K562 (cell line): ENCODE data around the gene HMGA1. TPM values are rescaled to one million over a fixed set of nuclear protein-coding genes. Genes with fewer than 3 reads are reported as not detected.

ENCODE experiments used
- ARID2 ChIP-seq: fragments of 450-650 bp; IDR thresholded peaks from 2 replicates; pipeline ENCODE4 v1.6.1; 2017; ENCODE audit warnings: antibody characterized with exemption, mild to moderate bottlenecking
- ILK ChIP-seq: fragments of 450-650 bp; IDR thresholded peaks from 2 replicates; pipeline ENCODE4 v1.6.1; 2016; ENCODE audit warnings: missing genetic modification characterization, low read depth, mild to moderate bottlenecking, missing compliant biosample characterization, moderate library complexity, borderline replicate concordance
- KLF1 ChIP-seq: fragments of 450-650 bp; IDR thresholded peaks from 2 replicates; pipeline ENCODE4 v1.6.1; 2016; ENCODE audit warnings: missing genetic modification characterization, missing compliant biosample characterization
- L3MBTL2 ChIP-seq: fragments of 450-650 bp; IDR thresholded peaks from 2 replicates; pipeline ENCODE4 v1.6.1; 2016; ENCODE audit warnings: mild to moderate bottlenecking, moderate library complexity
- MYC ChIP-seq, 2 experiments: fragments of 250-450 bp in 1 of 2; sonication (Bioruptor Pico) in 1 of 2; IDR thresholded peaks; 2 replicates each; pipeline versions ENCODE4 v1.5.1 to v1.6.1; 2012 to 2021; ENCODE audit warnings: low read depth in 2 of 2, borderline replicate concordance in 1 of 2, improper control_type of control experiment in 1 of 2, low read length in 1 of 2, mild to moderate bottlenecking in 1 of 2, moderate library complexity in 1 of 2
- MYNN ChIP-seq, 2 experiments: sonication (generic); formaldehyde crosslinking in 1 of 2; IDR thresholded peaks; 2 replicates each; pipeline versions ENCODE4 v1.5.0 to v1.6.1; 2016 to 2020; ENCODE audit warnings: antibody characterized with exemption in 1 of 2, missing genetic modification reagents in 1 of 2
- NFATC3 ChIP-seq: fragments of 450-650 bp; IDR thresholded peaks from 2 replicates; pipeline ENCODE4 v1.6.1; 2017; ENCODE audit warnings: mild to moderate bottlenecking
- PYGO2 ChIP-seq: fragments of 450-650 bp; IDR thresholded peaks from 2 replicates; pipeline ENCODE4 v1.6.1; 2016; ENCODE audit warnings: mild to moderate bottlenecking, missing genetic modification characterization, moderate library complexity, missing compliant biosample characterization
- RBBP5 ChIP-seq: fragments of 200-600 bp; sonication (generic); IDR thresholded peaks from 2 replicates; pipeline ENCODE4 v1.6.1; 2012; ENCODE audit warnings: borderline replicate concordance, mild to moderate bottlenecking, low read length, control low read depth, inconsistent platforms; ENCODE audit not compliant: insufficient read depth, poor library complexity, severe bottlenecking
- SMAD1 ChIP-seq: fragments of 150-350 bp; IDR thresholded peaks from 2 replicates; pipeline ENCODE4 v1.6.1; 2014; ENCODE audit warnings: low read length, low read depth; ENCODE audit not compliant: partially characterized antibody
- SP1 ChIP-seq: sonication (generic); formaldehyde crosslinking; IDR thresholded peaks from 2 replicates; pipeline ENCODE4 v1.8.1; 2022; ENCODE audit warnings: mild to moderate bottlenecking, missing genetic modification reagents
- SRSF3 ChIP-seq: fragments of 200-400 bp; formaldehyde crosslinking; IDR thresholded peaks from 2 replicates; pipeline ENCODE4 v1.6.1; 2016; ENCODE audit warnings: mild to moderate bottlenecking, low read length, moderate library complexity; ENCODE audit not compliant: insufficient read depth
- YY1 ChIP-seq, 3 experiments: IDR thresholded peaks; 2 replicates each; pipeline ENCODE4 v1.6.1; 2011; ENCODE audit warnings: low read length in 2 of 3, mild to moderate bottlenecking in 2 of 3, moderate library complexity in 2 of 3, borderline replicate concordance in 1 of 3, control low read depth in 1 of 3, low read depth in 1 of 3; ENCODE audit not compliant: insufficient read depth in 3 of 3, insufficient replicate concordance in 2 of 3, control insufficient read depth in 1 of 3, insufficient read length in 1 of 3; ENCODE audit errors: extremely low read depth in 1 of 3
- ZKSCAN8 ChIP-seq: fragments of 200-800 bp; sonication (Bioruptor generic); IDR thresholded peaks from 2 replicates; pipeline ENCODE4 v1.6.1; 2016; ENCODE audit warnings: missing genetic modification characterization, missing compliant biosample characterization
- ZNF23 ChIP-seq: fragments of 250-450 bp; sonication (Bioruptor Pico); IDR thresholded peaks from 2 replicates; pipeline ENCODE4 v1.4.0; 2020; ENCODE audit warnings: mild to moderate bottlenecking
- ZNF263 ChIP-seq: sonication (generic); formaldehyde crosslinking; IDR thresholded peaks from 2 replicates; pipeline ENCODE4 v1.8.0; 2022; ENCODE audit warnings: mild to moderate bottlenecking, missing genetic modification reagents, borderline replicate concordance
- ZNF347 ChIP-seq: fragments of 450-650 bp; formaldehyde crosslinking; IDR thresholded peaks from 2 replicates; pipeline ENCODE4 v1.4.0; 2020; ENCODE audit warnings: low read depth, mild to moderate bottlenecking, moderate library complexity
- ZNF639 ChIP-seq, 2 experiments: fragments of 200-800 bp in 1 of 2; sonication (Bioruptor generic) in 1 of 2; sonication (generic) in 1 of 2; formaldehyde crosslinking in 1 of 2; IDR thresholded peaks in 1 of 2; conservative IDR thresholded peaks in 1 of 2; 2 replicates each; pipeline versions ENCODE4 v1.5.0 to v1.6.1; 2016 to 2020; ENCODE audit warnings: missing compliant biosample characterization in 1 of 2, missing genetic modification characterization in 1 of 2, missing genetic modification reagents in 1 of 2
- ZNF77 ChIP-seq: fragments of 250-450 bp; sonication (Bioruptor Pico); IDR thresholded peaks from 2 replicates; pipeline ENCODE4 v1.5.0; 2020
- polyA plus RNA-seq, 8 experiments: library from polyadenylated mRNA; depleted of rRNA in 4 of 8; stranded (reverse) in 5 of 8; unstranded in 3 of 8; fragments of >200 nt; fragmentation: Nextera tagmentation in 2 of 8; fragmentation: Illumina TruSeq in 1 of 8; extraction: Ambion mirVana in 2 of 8; extraction: Trizol in 1 of 8; gene quantifications; 2 replicates each; pipeline versions ENCODE4 v1.2.1 to v1.2.3, GENCODE V29; 2011 to 2014; ENCODE audit warnings: inconsistent platforms in 1 of 8, missing spikeins in 1 of 8
- total RNA-seq, 7 experiments: library from RNA; depleted of rRNA in 6 of 7; stranded (reverse); fragments of >200 nt in 6 of 7; fragmentation: Illumina TruSeq in 2 of 7; extraction: Trizol in 2 of 7; gene quantifications; 2 replicates each; pipeline versions ENCODE4 v1.2.1 to v1.2.3, GENCODE V29; 2011 to 2021; ENCODE audit warnings: low replicate concordance in 1 of 7
- TF ChIP-seq, protein P1 (sequence below), 3 experiments: IDR thresholded peaks in 2 of 3; conservative IDR thresholded peaks in 1 of 3; 2 replicates each; pipeline ENCODE4 v1.5.1; 2011 to 2012; ENCODE audit warnings: low read length in 3 of 3, mild to moderate bottlenecking in 3 of 3, control low read depth in 2 of 3, improper control_type of control experiment in 1 of 3, inconsistent platforms in 1 of 3, low read depth in 1 of 3, mixed read lengths in 1 of 3, moderate library complexity in 1 of 3; ENCODE audit not compliant: insufficient read depth in 2 of 3
- TF ChIP-seq, protein P2 (sequence below): fragments of 450-650 bp; formaldehyde crosslinking; IDR thresholded peaks from 2 replicates; pipeline ENCODE4 v1.4.0; 2020; ENCODE audit warnings: mild to moderate bottlenecking, moderate library complexity

HMGA1 gene
- total and polyA plus RNA-seq, 9 of the 15 experiments (the other 6 are each of a cell fraction or from before 2014, with no cell fraction given) = 27.8 to 1,947 (median 594) TPM

DNA sequence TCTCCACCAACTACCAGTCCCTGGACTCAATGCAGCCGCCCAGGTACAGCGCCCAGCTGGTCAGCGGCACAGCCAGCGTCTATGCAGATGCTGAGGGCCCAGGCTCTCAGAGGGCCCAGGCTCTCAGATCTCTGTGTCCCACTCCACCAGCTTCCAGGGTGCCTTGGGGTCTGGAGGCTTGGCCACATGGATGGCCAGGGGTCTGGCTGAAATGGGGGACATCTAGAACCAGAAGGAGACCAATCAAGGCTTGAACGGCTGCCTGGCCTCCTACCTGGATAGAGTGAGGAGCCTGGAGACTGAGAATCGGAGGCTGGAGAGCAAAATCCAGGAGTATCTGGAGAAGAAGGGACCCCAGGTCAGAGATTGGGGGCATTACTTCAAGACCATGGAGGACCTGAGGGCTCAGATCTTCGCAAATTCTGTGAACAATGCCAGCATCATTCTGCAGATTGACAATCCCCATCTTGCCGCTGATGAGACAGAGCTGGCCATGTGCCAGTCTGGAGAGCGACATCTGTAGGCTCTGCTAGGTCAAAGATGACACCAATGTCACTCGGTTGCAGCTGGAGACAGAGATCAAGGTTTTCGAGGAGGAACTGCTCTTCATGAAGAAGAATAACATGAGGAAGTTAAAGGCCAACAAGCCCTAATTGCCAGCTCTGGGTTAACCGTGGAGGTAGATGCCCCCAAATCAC is 46.7 kb upstream of the HMGA1 start (continued):
- TF ChIP-seq RBBP5 = no peak
- no peak for TF ChIP-seq ZNF639 (CRISPR knock-in tag; conservative IDR thresholded peaks at IDR 0.05 in 1 of 2, IDR thresholded peaks at IDR 0.05 in 1 of 2)
- no peak for TF ChIP-seq NFATC3
- no peak for TF ChIP-seq PYGO2 (tag)
- peak in 1 of 3 experiments; percentile 16 for TF ChIP-seq YY1 (IDR thresholded peaks at IDR 0.05; ENCODE audit: borderline replicate concordance in 1 of 3, control insufficient read depth in 1 of 3, extremely low read depth in 1 of 3, insufficient read depth in 3 of 3, insufficient read length in 1 of 3, insufficient replicate concordance in 2 of 3, low read depth in 1 of 3, low read length in 2 of 3)
- TF ChIP-seq ZNF23 = no peak
- no peak for TF ChIP-seq MYNN (IDR thresholded peaks at IDR 0.05)
- 0 out of 2 replicates have a peak, but pooled peaks have one; percentile 23 for TF ChIP-seq MYNN (CRISPR knock-in tag; IDR thresholded peaks at IDR 0.05)
- TF ChIP-seq, protein P1, sequence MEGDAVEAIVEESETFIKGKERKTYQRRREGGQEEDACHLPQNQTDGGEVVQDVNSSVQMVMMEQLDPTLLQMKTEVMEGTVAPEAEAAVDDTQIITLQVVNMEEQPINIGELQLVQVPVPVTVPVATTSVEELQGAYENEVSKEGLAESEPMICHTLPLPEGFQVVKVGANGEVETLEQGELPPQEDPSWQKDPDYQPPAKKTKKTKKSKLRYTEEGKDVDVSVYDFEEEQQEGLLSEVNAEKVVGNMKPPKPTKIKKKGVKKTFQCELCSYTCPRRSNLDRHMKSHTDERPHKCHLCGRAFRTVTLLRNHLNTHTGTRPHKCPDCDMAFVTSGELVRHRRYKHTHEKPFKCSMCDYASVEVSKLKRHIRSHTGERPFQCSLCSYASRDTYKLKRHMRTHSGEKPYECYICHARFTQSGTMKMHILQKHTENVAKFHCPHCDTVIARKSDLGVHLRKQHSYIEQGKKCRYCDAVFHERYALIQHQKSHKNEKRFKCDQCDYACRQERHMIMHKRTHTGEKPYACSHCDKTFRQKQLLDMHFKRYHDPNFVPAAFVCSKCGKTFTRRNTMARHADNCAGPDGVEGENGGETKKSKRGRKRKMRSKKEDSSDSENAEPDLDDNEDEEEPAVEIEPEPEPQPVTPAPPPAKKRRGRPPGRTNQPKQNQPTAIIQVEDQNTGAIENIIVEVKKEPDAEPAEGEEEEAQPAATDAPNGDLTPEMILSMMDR (IDR thresholded peaks at IDR 0.05 in 2 of 3, conservative IDR thresholded peaks at IDR 0.05 in 1 of 3; ENCODE audit: insufficient read depth in 2 of 3, low read depth in 1 of 3, low read length in 3 of 3) = peak; percentile 38 to 59 (median 46); a peak in 4 of 6 replicates
- TF ChIP-seq, protein P2, sequence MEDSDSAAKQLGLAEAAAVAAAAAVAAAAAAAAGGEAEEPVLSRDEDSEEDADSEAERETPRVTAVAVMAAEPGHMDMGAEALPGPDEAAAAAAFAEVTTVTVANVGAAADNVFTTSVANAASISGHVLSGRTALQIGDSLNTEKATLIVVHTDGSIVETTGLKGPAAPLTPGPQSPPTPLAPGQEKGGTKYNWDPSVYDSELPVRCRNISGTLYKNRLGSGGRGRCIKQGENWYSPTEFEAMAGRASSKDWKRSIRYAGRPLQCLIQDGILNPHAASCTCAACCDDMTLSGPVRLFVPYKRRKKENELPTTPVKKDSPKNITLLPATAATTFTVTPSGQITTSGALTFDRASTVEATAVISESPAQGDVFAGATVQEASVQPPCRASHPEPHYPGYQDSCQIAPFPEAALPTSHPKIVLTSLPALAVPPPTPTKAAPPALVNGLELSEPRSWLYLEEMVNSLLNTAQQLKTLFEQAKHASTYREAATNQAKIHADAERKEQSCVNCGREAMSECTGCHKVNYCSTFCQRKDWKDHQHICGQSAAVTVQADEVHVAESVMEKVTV (CRISPR knock-in tag) = no peak
- TF ChIP-seq SP1 (CRISPR knock-in tag) = no peak
- TF ChIP-seq KLF1 = no peak
- TF ChIP-seq ZNF263 = no peak
- no peak for TF ChIP-seq ARID2
- TF ChIP-seq MYC (IDR thresholded peaks at IDR 0.05; ENCODE audit: low read depth, low read length) = peak; percentile 48; the same call in 1 of the 2 replicates
- TF ChIP-seq MYC (CRISPR knock-in tag; IDR thresholded peaks at IDR 0.05; ENCODE audit: borderline replicate concordance, low read depth) = no peak
- peak; percentile 61 for TF ChIP-seq L3MBTL2
- no peak for TF ChIP-seq ZNF77
- no peak for TF ChIP-seq SRSF3
- no peak for TF ChIP-seq ZNF347 (CRISPR knock-in tag)
- no peak for TF ChIP-seq ZKSCAN8 (CRISPR knock-in tag)
- peak; percentile 45 for TF ChIP-seq SMAD1
- TF ChIP-seq ILK (tag) = no peak
